ENCODE results near the gene SPSB3.

DNA sequence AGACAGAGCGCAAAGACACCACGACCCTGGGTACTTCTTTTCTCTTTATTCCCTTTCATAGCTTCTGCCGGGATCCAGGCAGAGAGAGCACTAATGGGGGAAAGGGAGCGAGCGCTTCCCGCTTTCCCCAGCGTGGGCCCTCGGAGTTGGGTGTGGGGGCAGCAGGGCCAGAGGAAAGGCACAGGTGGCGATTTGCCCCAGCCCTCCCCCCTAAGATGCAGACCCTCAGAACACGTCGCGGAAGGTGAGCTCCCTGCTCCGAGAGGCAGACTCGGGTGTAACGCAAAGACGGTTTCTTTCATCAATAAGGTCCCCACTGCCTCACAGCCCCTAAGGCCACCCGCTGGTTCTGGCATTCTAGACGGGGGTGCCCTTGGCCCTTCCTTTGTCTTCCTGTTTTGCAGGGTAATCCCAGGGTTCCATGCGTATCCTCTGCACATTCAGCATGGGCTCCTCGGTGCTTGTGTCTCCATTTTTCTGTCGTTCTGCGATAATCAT lies 10.5 kb downstream of the SPSB3 start:
- TF ChIP-seq POLR2A (IDR thresholded peaks at IDR 0.05): no peak
- TF ChIP-seq, protein P1, sequence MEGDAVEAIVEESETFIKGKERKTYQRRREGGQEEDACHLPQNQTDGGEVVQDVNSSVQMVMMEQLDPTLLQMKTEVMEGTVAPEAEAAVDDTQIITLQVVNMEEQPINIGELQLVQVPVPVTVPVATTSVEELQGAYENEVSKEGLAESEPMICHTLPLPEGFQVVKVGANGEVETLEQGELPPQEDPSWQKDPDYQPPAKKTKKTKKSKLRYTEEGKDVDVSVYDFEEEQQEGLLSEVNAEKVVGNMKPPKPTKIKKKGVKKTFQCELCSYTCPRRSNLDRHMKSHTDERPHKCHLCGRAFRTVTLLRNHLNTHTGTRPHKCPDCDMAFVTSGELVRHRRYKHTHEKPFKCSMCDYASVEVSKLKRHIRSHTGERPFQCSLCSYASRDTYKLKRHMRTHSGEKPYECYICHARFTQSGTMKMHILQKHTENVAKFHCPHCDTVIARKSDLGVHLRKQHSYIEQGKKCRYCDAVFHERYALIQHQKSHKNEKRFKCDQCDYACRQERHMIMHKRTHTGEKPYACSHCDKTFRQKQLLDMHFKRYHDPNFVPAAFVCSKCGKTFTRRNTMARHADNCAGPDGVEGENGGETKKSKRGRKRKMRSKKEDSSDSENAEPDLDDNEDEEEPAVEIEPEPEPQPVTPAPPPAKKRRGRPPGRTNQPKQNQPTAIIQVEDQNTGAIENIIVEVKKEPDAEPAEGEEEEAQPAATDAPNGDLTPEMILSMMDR (IDR thresholded peaks at IDR 0.05): no peak
